Uterus (tissue), 4 donors: Measurements from ENCODE around the gene ADGRL3. TPM values are rescaled to one million over a fixed set of nuclear protein-coding genes. Genes with fewer than 3 reads are reported as not detected.

ENCODE experiments used
- DNase-seq, 2 donors: peaks; one replicate each; pipeline ENCODE4 v3.0.0-alpha.2; 2019 to 2020
- H3K27ac ChIP-seq, 2 donors: fragments of 200-600 bp; sonication (generic); 1 replicate in 1 of 2; 2 replicates in 1 of 2; pipeline ENCODE4 v1.5.1; 2016 to 2018
- H3K27me3 ChIP-seq, 2 donors: fragments of 200-600 bp; sonication (generic); one replicate each; pipeline ENCODE4 v1.5.1; 2018 to 2019; ENCODE audit warnings: control low read depth in 1 of 2
- H3K36me3 ChIP-seq, 2 donors: fragments of 200-600 bp; sonication (generic); one replicate each; pipeline ENCODE4 v1.5.1; 2019; ENCODE audit warnings: control low read depth in 1 of 2
- H3K4me1 ChIP-seq, 2 donors: fragments of 200-600 bp; sonication (generic); one replicate each; pipeline ENCODE4 v1.5.1; 2018 to 2019; ENCODE audit warnings: control low read depth in 1 of 2
- H3K4me3 ChIP-seq, 2 donors: fragments of 200-600 bp; sonication (generic); 1 replicate in 1 of 2; 2 replicates in 1 of 2; pipeline ENCODE4 v1.5.1; 2018 to 2019; ENCODE audit warnings: mild to moderate bottlenecking in 1 of 2
- H3K9me3 ChIP-seq, 2 donors: fragments of 200-600 bp; sonication (generic); one replicate each; pipeline ENCODE4 v1.5.1; 2019; ENCODE audit warnings: control low read depth in 1 of 2
- CTCF ChIP-seq, 4 experiments: fragments of 200-600 bp in 2 of 4; fragments of 450-650 bp in 2 of 4; sonication (generic) in 2 of 4; IDR thresholded peaks; one replicate each; pipeline ENCODE4 v1.5.1; 2016 to 2019; ENCODE audit warnings: antibody characterized with exemption in 4 of 4, mild to moderate bottlenecking in 2 of 4, moderate library complexity in 1 of 4
- POLR2A ChIP-seq, 2 donors: fragments of 450-650 bp; IDR thresholded peaks; one replicate each; pipeline ENCODE4 v1.6.1; 2016; ENCODE audit warnings: antibody characterized with exemption in 2 of 2, mild to moderate bottlenecking in 1 of 2, moderate library complexity in 1 of 2
- intact Hi-C: fragments of 100-400 bp; cut with DNase I; formaldehyde crosslinking; loops from one replicate; pipeline ENCODE4 v1.15.1; 2023; ENCODE audit warnings: low total_unique reads
- total RNA-seq, 4 donors: library from RNA; depleted of rRNA in 3 of 4; stranded (reverse); fragments of >200 nt in 3 of 4; gene quantifications; one replicate each; pipeline versions ENCODE4 v1.1.0 to v1.2.4, GENCODE V29; 2014 to 2023
- donor health status: DM: yes; HTN: yes; CAD: no.

The ADGRL3 gene
- total RNA-seq, 4 donors from 2014 or later, result 31.5 to 411 (median 74.3) TPM

DNA sequence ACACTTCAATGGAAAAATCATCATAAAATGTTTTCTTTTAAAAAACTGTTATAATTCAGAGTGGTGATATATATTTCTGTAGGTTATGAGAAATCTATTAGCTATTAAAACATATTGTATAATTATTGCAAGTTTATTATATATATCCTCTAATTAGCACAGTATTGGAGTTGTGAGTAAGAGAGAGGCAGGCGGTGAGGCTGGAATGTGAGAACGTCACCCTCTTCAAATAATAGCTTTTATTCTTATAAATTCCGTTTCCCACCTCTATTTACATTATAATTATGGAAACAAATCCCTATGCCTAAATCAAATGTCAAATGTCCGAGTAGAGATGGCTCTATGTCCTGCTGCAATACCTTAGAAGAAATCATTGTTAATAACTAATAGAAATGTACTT, 292.9 kb downstream of the ADGRL3 start:
- intact Hi-C loops, result no loop called here
- no peak overlapping the region for H3K4me3 ChIP-seq
- no peak overlapping the region for H3K27ac ChIP-seq
- DNase-seq, result no peak
- no peaks in the 10 kb centered on the region for H3K4me1 ChIP-seq
- TF ChIP-seq POLR2A (IDR thresholded peaks at IDR 0.05) (no peak), CTCF (IDR thresholded peaks at IDR 0.05) (no peak)
- H3K9me3 ChIP-seq, result no peaks in the 10 kb centered on the region
- H3K27me3 ChIP-seq, result no peaks in the 10 kb centered on the region
- no peaks in the 10 kb centered on the region for H3K36me3 ChIP-seq

DNA sequence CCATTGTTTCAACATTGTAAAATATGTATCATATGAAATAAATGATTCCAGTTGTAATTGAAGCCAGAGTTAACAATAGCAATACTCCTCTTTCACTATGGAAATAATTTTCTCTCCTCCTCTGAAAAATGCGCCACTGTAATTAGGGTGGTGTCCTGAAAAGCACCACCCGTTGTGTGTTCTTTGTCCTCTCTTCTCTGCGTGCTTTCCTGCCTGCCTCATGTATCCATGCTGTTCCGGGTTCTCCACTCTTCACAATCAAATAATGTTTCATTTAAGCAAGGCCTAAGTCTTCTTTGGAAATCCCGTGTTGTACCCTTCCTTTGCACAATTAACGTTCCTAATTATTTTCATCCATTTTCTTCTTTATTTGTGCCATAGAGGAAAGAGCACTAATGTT, 293.3 kb downstream of the ADGRL3 start:
- DNase-seq, result no peak
- TF ChIP-seq CTCF (IDR thresholded peaks at IDR 0.05), result no peak
- TF ChIP-seq POLR2A (IDR thresholded peaks at IDR 0.05), result no peak
- Histone ChIP-seq H3K4me1 (no peaks in the 10 kb centered on the region), H3K27me3 (no peaks in the 10 kb centered on the region), H3K36me3 (no peaks in the 10 kb centered on the region), H3K9me3 (no peaks in the 10 kb centered on the region), H3K4me3 (no peak overlapping the region), H3K27ac (no peak overlapping the region)
- intact Hi-C loops, result no loop called here

DNA sequence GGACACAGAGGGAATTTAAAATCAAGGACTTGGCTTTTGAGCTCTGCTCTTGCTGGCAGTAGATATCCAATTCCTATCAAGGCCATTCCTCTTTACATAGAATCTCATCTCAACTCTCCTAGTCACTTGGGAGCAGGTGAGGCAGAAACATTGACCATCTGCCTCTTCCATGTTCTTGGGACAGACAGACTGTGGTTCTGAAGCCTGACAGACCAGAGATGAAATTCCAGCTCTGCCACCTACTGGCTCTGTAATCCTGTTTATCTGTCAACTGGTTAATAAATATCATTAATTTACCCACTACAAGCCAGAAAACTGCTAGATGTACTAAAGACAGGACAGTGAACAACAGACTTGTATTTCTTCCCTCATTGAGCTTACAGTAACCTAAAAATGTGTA, 300.8 kb downstream of the ADGRL3 start:
- no peak overlapping the region for H3K4me3 ChIP-seq
- intact Hi-C loops, result no loop called here
- no peak for TF ChIP-seq CTCF (IDR thresholded peaks at IDR 0.05)
- no peak for TF ChIP-seq POLR2A (IDR thresholded peaks at IDR 0.05)
- H3K27ac ChIP-seq, result no peak overlapping the region
- no peaks in the 10 kb centered on the region for H3K27me3 ChIP-seq
- H3K4me1 ChIP-seq, result no peaks in the 10 kb centered on the region
- DNase-seq, result no peak
- no peaks in the 10 kb centered on the region for H3K9me3 ChIP-seq
- no peaks in the 10 kb centered on the region for H3K36me3 ChIP-seq

- Histone ChIP-seq H3K36me3 (no peaks in the 10 kb centered on the region), H3K4me3 (no peak overlapping the region), H3K27ac (no peak overlapping the region), H3K9me3 (no peaks in the 10 kb centered on the region), H3K27me3 (no peaks in the 10 kb centered on the region), H3K4me1 (no peaks in the 10 kb centered on the region)
- TF ChIP-seq CTCF (IDR thresholded peaks at IDR 0.05) (no peak), POLR2A (IDR thresholded peaks at IDR 0.05) (no peak)
- intact Hi-C loops, result no loop called here
- DNase-seq, result no peak
Observed at GRCh38 chr4:61501812-61502211, 301.7 kb downstream of the ADGRL3 start.

GRCh38 chr4:61505773-61506685, 305.9 kb downstream of the ADGRL3 start:
- no peaks in the 10 kb centered on the region for H3K9me3 ChIP-seq
- no peak overlapping the region for H3K27ac ChIP-seq
- H3K4me1 ChIP-seq, result no peaks in the 10 kb centered on the region
- intact Hi-C loops, result no loop called here
- H3K36me3 ChIP-seq, result no peaks in the 10 kb centered on the region
- TF ChIP-seq CTCF (IDR thresholded peaks at IDR 0.05), result no peak
- no peak for TF ChIP-seq POLR2A (IDR thresholded peaks at IDR 0.05)
- H3K4me3 ChIP-seq, result no peak overlapping the region
- no peaks in the 10 kb centered on the region for H3K27me3 ChIP-seq
- DNase-seq, result no peak
